CD14-positive monocyte (primary cell): ENCODE results near the gene ADORA2A. TPM values are rescaled to one million over a fixed set of nuclear protein-coding genes. Genes with fewer than 3 reads are reported as not detected.

Source experiments
- DNase-seq, 3 donors: peaks; one replicate each; pipeline ENCODE4 v3.0.0-alpha.2; 2011 to 2022
- H2AFZ ChIP-seq: 2 replicates; pipeline ENCODE4 v1.6.0; 2012; ENCODE audit warnings: mild to moderate bottlenecking, low read depth, low read length, inconsistent platforms; ENCODE audit not compliant: insufficient read depth, poor library complexity, severe bottlenecking
- H3K27ac ChIP-seq, 2 donors: 1 replicate in 1 of 2; 2 replicates in 1 of 2; pipeline ENCODE4 v1.5.1; 2012 to 2013; ENCODE audit warnings: low read length in 2 of 2, control low read depth in 1 of 2, inconsistent platforms in 1 of 2, low read depth in 1 of 2, mild to moderate bottlenecking in 1 of 2
- H3K27me3 ChIP-seq, 2 donors: one replicate each; pipeline versions ENCODE4 v1.6.0 to v1.6.1; 2011 to 2013; ENCODE audit warnings: low read length in 2 of 2; ENCODE audit not compliant: control insufficient read depth in 2 of 2, insufficient read depth in 2 of 2
- H3K36me3 ChIP-seq, 2 donors: replicated peaks in 1 of 2; 1 replicate in 1 of 2; 2 replicates in 1 of 2; pipeline versions ENCODE4 v1.5.1 to v1.6.1; 2012 to 2013; ENCODE audit warnings: low read length in 2 of 2, control low read depth in 1 of 2, inconsistent platforms in 1 of 2, mild to moderate bottlenecking in 1 of 2; ENCODE audit not compliant: insufficient read depth in 2 of 2, control insufficient read depth in 1 of 2
- H3K4me1 ChIP-seq, 2 donors: 1 replicate in 1 of 2; 2 replicates in 1 of 2; pipeline versions ENCODE4 v1.5.1 to v1.6.1; 2012 to 2013; ENCODE audit warnings: low read length in 2 of 2, control low read depth in 1 of 2, inconsistent platforms in 1 of 2, mild to moderate bottlenecking in 1 of 2, moderate library complexity in 1 of 2; ENCODE audit not compliant: insufficient read depth in 2 of 2, control insufficient read depth in 1 of 2
- H3K4me2 ChIP-seq: replicated peaks from 2 replicates; pipeline ENCODE3; 2012; ENCODE audit warnings: low read length, moderate library complexity, mild to moderate bottlenecking; ENCODE audit not compliant: poor library complexity, severe bottlenecking; ENCODE audit errors: extremely low read depth
- H3K4me3 ChIP-seq, 3 experiments: fragments of 200-600 bp in 1 of 3; sonication (generic) in 1 of 3; replicated peaks in 1 of 3; 1 replicate in 2 of 3; 2 replicates in 1 of 3; pipeline ENCODE4 v1.5.1; 2011 to 2013; ENCODE audit warnings: low read length in 3 of 3, mild to moderate bottlenecking in 3 of 3, control low read depth in 2 of 3, low read depth in 2 of 3, inconsistent platforms in 1 of 3, moderate library complexity in 1 of 3
- H3K79me2 ChIP-seq: 2 replicates; pipeline ENCODE4 v1.6.0; 2012; ENCODE audit warnings: mild to moderate bottlenecking, control low read depth, inconsistent platforms, low read length, moderate library complexity; ENCODE audit not compliant: insufficient read depth
- H3K9ac ChIP-seq: 2 replicates; pipeline ENCODE4 v1.6.0; 2017; ENCODE audit warnings: low read length, mild to moderate bottlenecking; ENCODE audit not compliant: insufficient read depth, poor library complexity, severe bottlenecking
- H3K9me3 ChIP-seq, 2 donors: replicated peaks in 1 of 2; 1 replicate in 1 of 2; 2 replicates in 1 of 2; pipeline versions ENCODE4 v1.5.1 to v1.6.1; 2012 to 2013; ENCODE audit warnings: low read length in 2 of 2, control low read depth in 1 of 2; ENCODE audit not compliant: control insufficient read depth in 1 of 2, insufficient read depth in 1 of 2
- H4K20me1 ChIP-seq: 2 replicates; pipeline ENCODE4 v1.6.0; 2012; ENCODE audit warnings: mild to moderate bottlenecking, low read length, control low read depth, moderate library complexity; ENCODE audit not compliant: insufficient read depth
- H3K27ac Mint-ChIP-seq, 7 donors: one replicate each; pipeline ENCODE4 v1.8.0; 2020; ENCODE audit warnings: mild to moderate bottlenecking in 7 of 7, mixed read lengths in 7 of 7, moderate library complexity in 6 of 7, inconsistent platforms in 2 of 7
- H3K27me3 Mint-ChIP-seq, 3 donors: one replicate each; pipeline ENCODE4 v1.8.0; 2021 to 2022; ENCODE audit warnings: low read depth in 3 of 3, mild to moderate bottlenecking in 3 of 3, mixed read lengths in 3 of 3, moderate library complexity in 3 of 3, inconsistent platforms in 1 of 3
- H3K36me3 Mint-ChIP-seq, 2 donors: one replicate each; pipeline ENCODE4 v1.8.0; 2020; ENCODE audit warnings: mixed read lengths in 2 of 2, inconsistent platforms in 1 of 2, mild to moderate bottlenecking in 1 of 2
- H3K4me1 Mint-ChIP-seq: one replicate; pipeline ENCODE4 v1.8.0; 2020; ENCODE audit warnings: mild to moderate bottlenecking, mixed read lengths
- H3K4me3 Mint-ChIP-seq, 2 donors: one replicate each; pipeline ENCODE4 v1.8.0; 2020; ENCODE audit warnings: mild to moderate bottlenecking in 2 of 2, mixed read lengths in 2 of 2, moderate library complexity in 1 of 2
- H3K9me3 Mint-ChIP-seq, 7 donors: one replicate each; pipeline ENCODE4 v1.8.0; 2020 to 2022; ENCODE audit warnings: mixed read lengths in 7 of 7, mild to moderate bottlenecking in 6 of 7, moderate library complexity in 6 of 7, inconsistent platforms in 2 of 7
- WGBS: methylation state at CpG from one replicate; pipeline ENCODE4 v1.1.5; 2013; ENCODE audit warnings: missing lambda C conversion rate; ENCODE audit not compliant: insufficient coverage; 5-methylcytosine and 5-hydroxymethylcytosine counted together
- intact Hi-C, 2 donors: fragments of 100-400 bp; cut with micrococcal nuclease; formaldehyde crosslinking; loops; one replicate each; pipeline versions ENCODE4 v1.15.0 to v1.15.1; 2023
- polyA plus RNA-seq, 3 donors: library from polyadenylated mRNA; depleted of rRNA in 1 of 3; unstranded in 2 of 3; stranded (reverse) in 1 of 3; fragments of 300-500 nt in 2 of 3; fragments of >200 nt in 1 of 3; fragmentation: Illumina TruSeq in 2 of 3; gene quantifications; 1 replicate in 2 of 3; 2 replicates in 1 of 3; pipeline ENCODE4 v1.2.3, GENCODE V29; 2012 to 2021
- TF ChIP-seq, protein P1 (sequence below): fragments of 200-600 bp; IDR thresholded peaks from one replicate; pipeline ENCODE4 v1.8.0; 2022; ENCODE audit warnings: antibody characterized with exemption, mild to moderate bottlenecking

Gene ADORA2A
- polyA plus RNA-seq, 3 donors, result 5.8 to 10.2 (median 6.5) TPM

DNA sequence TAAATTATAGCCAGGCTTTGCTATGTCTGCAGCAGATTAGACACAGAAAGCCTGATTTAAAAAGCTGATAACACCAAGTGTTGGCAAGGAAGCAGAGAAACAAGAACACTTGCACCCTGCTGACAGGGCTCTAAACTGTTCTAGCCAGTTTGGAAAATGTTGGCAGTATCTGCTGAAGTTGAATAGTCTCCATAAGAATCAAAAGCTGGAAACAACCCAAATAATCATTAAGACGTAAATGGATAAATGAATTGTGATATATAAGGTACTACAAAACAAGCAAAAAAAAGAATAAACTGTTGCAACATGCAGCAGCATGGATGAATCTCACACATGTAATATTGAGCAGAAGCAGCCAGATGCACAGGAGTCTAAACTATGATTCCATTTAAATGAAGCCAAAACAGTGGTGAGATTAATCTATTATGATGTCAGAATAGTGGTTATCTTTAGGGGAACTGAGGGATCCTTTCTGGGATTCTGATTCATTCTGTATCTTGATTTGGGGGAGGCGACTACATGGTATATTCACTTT lies 40.4 kb upstream of the ADORA2A start:
- H3K9me3 Mint-ChIP-seq, result peaks cover 0 to 3% (median 0%) of the 10 kb centered on the region in 7 donors
- Histone ChIP-seq H4K20me1 (no peaks in the 10 kb centered on the region), H3K4me3 (no peak overlapping the region), H3K4me2 (no peak overlapping the region), H3K9ac (no peak overlapping the region), H3K27me3 (no peaks in the 10 kb centered on the region), H3K79me2 (no peaks in the 10 kb centered on the region), H3K36me3 (peaks cover 0 to 2% of the 10 kb centered on the region in 2 donors), H2AFZ (no peak overlapping the region), H3K9me3 (no peaks in the 10 kb centered on the region), H3K27ac (no peak overlapping the region), H3K4me1 (peaks cover 4 to 12% of the 10 kb centered on the region in 2 donors)
- intact Hi-C loops, result loop anchor here in 1 of 2 donors (10.0 kb wide), 1 partner anchor 62 kb away; no protein-coding TSS in a partner anchor
- no peak for DNase-seq
- no CpG with 5 or more reads among the region's 2 CpGs for WGBS
- no peak overlapping the region for H3K27ac Mint-ChIP-seq
- TF ChIP-seq, protein P1, sequence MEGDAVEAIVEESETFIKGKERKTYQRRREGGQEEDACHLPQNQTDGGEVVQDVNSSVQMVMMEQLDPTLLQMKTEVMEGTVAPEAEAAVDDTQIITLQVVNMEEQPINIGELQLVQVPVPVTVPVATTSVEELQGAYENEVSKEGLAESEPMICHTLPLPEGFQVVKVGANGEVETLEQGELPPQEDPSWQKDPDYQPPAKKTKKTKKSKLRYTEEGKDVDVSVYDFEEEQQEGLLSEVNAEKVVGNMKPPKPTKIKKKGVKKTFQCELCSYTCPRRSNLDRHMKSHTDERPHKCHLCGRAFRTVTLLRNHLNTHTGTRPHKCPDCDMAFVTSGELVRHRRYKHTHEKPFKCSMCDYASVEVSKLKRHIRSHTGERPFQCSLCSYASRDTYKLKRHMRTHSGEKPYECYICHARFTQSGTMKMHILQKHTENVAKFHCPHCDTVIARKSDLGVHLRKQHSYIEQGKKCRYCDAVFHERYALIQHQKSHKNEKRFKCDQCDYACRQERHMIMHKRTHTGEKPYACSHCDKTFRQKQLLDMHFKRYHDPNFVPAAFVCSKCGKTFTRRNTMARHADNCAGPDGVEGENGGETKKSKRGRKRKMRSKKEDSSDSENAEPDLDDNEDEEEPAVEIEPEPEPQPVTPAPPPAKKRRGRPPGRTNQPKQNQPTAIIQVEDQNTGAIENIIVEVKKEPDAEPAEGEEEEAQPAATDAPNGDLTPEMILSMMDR, result no peak
- H3K4me3 Mint-ChIP-seq, result no peak overlapping the region
- H3K4me1 Mint-ChIP-seq, result peaks cover 27% of the 10 kb centered on the region
- no peaks in the 10 kb centered on the region for H3K27me3 Mint-ChIP-seq
- peaks cover 11% of the 10 kb centered on the region in 2 donors for H3K36me3 Mint-ChIP-seq

DNA sequence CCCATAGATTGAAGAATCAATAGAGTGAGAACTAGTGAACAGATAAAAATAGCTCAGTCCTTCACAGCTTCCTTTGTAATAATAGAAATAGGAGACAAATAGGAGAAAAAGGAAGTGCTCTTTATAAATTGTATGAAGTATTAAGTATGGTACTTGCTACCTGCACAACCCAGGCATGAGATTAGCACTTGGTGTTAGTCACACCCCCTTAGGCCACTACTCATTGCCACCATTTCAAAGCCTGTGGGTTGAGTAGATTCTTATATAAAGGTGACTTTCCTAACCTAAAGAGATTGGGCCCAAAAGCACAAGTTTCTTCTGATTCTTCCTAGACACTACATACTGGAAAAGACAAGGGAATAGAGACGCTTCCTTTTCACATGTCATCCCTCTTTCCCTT lies 37.7 kb upstream of the ADORA2A start:
- Histone ChIP-seq H3K4me3 (no peak overlapping the region), H3K4me2 (no peak overlapping the region), H3K27me3 (no peaks in the 10 kb centered on the region), H3K4me1 (peaks cover 6 to 9% of the 10 kb centered on the region in 2 donors), H3K27ac (no peak overlapping the region), H2AFZ (no peak overlapping the region), H3K9ac (no peak overlapping the region), H3K79me2 (no peaks in the 10 kb centered on the region), H3K36me3 (peaks cover 0 to 8% of the 10 kb centered on the region in 2 donors), H4K20me1 (no peaks in the 10 kb centered on the region), H3K9me3 (no peaks in the 10 kb centered on the region)
- H3K4me1 Mint-ChIP-seq, result peaks cover 24% of the 10 kb centered on the region
- no peaks in the 10 kb centered on the region for H3K9me3 Mint-ChIP-seq
- H3K36me3 Mint-ChIP-seq, result peaks cover 7 to 16% of the 10 kb centered on the region in 2 donors
- intact Hi-C loops, result loop anchor here in 1 of 2 donors (10.0 kb wide), 1 partner anchor 65 kb away; no protein-coding TSS in a partner anchor
- H3K27ac Mint-ChIP-seq, result no peak overlapping the region
- DNase-seq, result no peak
- no peak overlapping the region for H3K4me3 Mint-ChIP-seq
- H3K27me3 Mint-ChIP-seq, result no peaks in the 10 kb centered on the region
- TF ChIP-seq, protein P1, result no peak
- 86% methylated on average over 1 of the region's 1 CpG for WGBS
